Sigmoid colon (tissue), 7 donors: ENCODE measurements around the gene TRMT1. TPM values are rescaled to one million over a fixed set of nuclear protein-coding genes. Genes with fewer than 3 reads are reported as not detected.

ENCODE experiments used
- DNase-seq: peaks from one replicate; pipeline ENCODE4 v3.0.0-alpha.2; 2019
- H3K27ac ChIP-seq, 4 donors: fragments of 200-600 bp; sonication (generic); one replicate each; pipeline ENCODE4 v1.5.1; 2016 to 2019; ENCODE audit warnings: mild to moderate bottlenecking in 1 of 4
- H3K27me3 ChIP-seq, 3 donors: fragments of 200-600 bp; sonication (generic); one replicate each; pipeline ENCODE4 v1.5.1; 2019; ENCODE audit warnings: mild to moderate bottlenecking in 1 of 3
- H3K36me3 ChIP-seq, 4 donors: fragments of 200-600 bp; sonication (generic); one replicate each; pipeline ENCODE4 v1.5.1; 2016 to 2019
- H3K4me1 ChIP-seq, 4 donors: fragments of 200-600 bp; sonication (generic); one replicate each; pipeline ENCODE4 v1.5.1; 2017 to 2019
- H3K4me3 ChIP-seq, 4 donors: fragments of 200-600 bp; sonication (generic); one replicate each; pipeline ENCODE4 v1.5.1; 2017 to 2019; ENCODE audit warnings: mild to moderate bottlenecking in 2 of 4, moderate library complexity in 1 of 4
- H3K9me3 ChIP-seq, 4 donors: fragments of 200-600 bp in 3 of 4; sonication (generic) in 3 of 4; one replicate each; pipeline versions ENCODE4 v1.5.1 to v1.6.1; 2013 to 2019
- CTCF ChIP-seq, 4 experiments: fragments of 450-650 bp in 3 of 4; fragments of 200-600 bp in 1 of 4; IDR thresholded peaks; one replicate each; pipeline ENCODE4 v1.5.1; 2016 to 2019; ENCODE audit warnings: antibody characterized with exemption in 4 of 4, mild to moderate bottlenecking in 3 of 4, moderate library complexity in 2 of 4
- EP300 ChIP-seq, 4 donors: sonication (generic); formaldehyde crosslinking; IDR thresholded peaks; one replicate each; pipeline ENCODE4 v1.6.1; 2017; ENCODE audit warnings: antibody characterized with exemption in 4 of 4
- POLR2A ChIP-seq, 2 donors: fragments of 450-650 bp; IDR thresholded peaks; one replicate each; pipeline ENCODE4 v1.6.1; 2016; ENCODE audit warnings: antibody characterized with exemption in 2 of 2, mild to moderate bottlenecking in 2 of 2, moderate library complexity in 2 of 2
- POLR2AphosphoS5 ChIP-seq, 4 donors: sonication (generic); formaldehyde crosslinking; IDR thresholded peaks; one replicate each; pipeline ENCODE4 v1.6.1; 2017; ENCODE audit warnings: antibody characterized with exemption in 4 of 4
- WGBS, 2 donors: extraction: QIAGEN DNeasy Blood & Tissue Kit; methylation state at CpG; one replicate each; pipeline ENCODE4 v1.1.7; 2013; 5-methylcytosine and 5-hydroxymethylcytosine counted together
- intact Hi-C: fragments of 100-400 bp; cut with DNase I; formaldehyde crosslinking; loops from one replicate; pipeline ENCODE4 v1.15.1; 2023
- polyA plus RNA-seq, 3 donors: library from polyadenylated mRNA; stranded (reverse); fragments of 200-250 nt; gene quantifications; one replicate each; pipeline ENCODE4 v1.2.3, GENCODE V29; 2013
- total RNA-seq, 4 donors: library from RNA; depleted of rRNA; stranded (reverse); fragments of >200 nt; gene quantifications; one replicate each; pipeline ENCODE4 v1.1.0, GENCODE V29; 2016
- donor health status: healthy with polysubstance abuse.
- donor health status: Bipolar disorder and iron deficiency.
- donor health status: healthy.

Gene TRMT1
- total and polyA plus RNA-seq, 7 donors = 6.7 to 48.6 (median 19.3) TPM

GRCh38 chr19:13152356-13152973 lies 35.9 kb upstream of the TRMT1 start:
- H3K4me3 ChIP-seq = peak overlapping the region; percentile 64 to 96 (median 84)
- H3K27me3 ChIP-seq = no peaks in the 10 kb centered on the region
- H3K27ac ChIP-seq = peak overlapping the region; percentile 92 to 100 (median 100)
- no peaks in the 10 kb centered on the region for H3K9me3 ChIP-seq
- H3K4me1 ChIP-seq = peaks cover 6 to 39% (median 33%) of the 10 kb centered on the region in 4 donors
- 0 to 1% methylated on average over 25 of the region's 25 CpGs for WGBS, 2 donors
- TF ChIP-seq EP300 (IDR thresholded peaks at IDR 0.05) (no peak), POLR2AphosphoS5 (IDR thresholded peaks at IDR 0.05) (no peak), CTCF (IDR thresholded peaks at IDR 0.05) (no peak), POLR2A (IDR thresholded peaks at IDR 0.05) (no peak)
- DNase-seq = no peak
- intact Hi-C loops = loop anchor here (5.0 to 10.0 kb wide), 4 partner anchors 35 to 360 kb away; partner anchors contain the start of genes JUNB, LYL1, NACC1 and NFIX
- no peaks in the 10 kb centered on the region for H3K36me3 ChIP-seq

- intact Hi-C loops = loop anchor here (5.0 to 10.0 kb wide), 4 partner anchors 34 to 359 kb away; partner anchors contain the start of genes JUNB, LYL1, NACC1 and NFIX
- peak; percentile 99 to 100 (median 100) for TF ChIP-seq POLR2AphosphoS5 (IDR thresholded peaks at IDR 0.05)
- TF ChIP-seq POLR2A (IDR thresholded peaks at IDR 0.05) = peak; percentile 98 to 99
- TF ChIP-seq EP300 (IDR thresholded peaks at IDR 0.05) = peak in 3 of 4 donors; percentile 15 to 66 (median 65)
- peak in 1 of 4 experiments; percentile 15 for TF ChIP-seq CTCF (IDR thresholded peaks at IDR 0.05)
- peak overlapping the region; percentile 92 to 100 (median 100) for H3K27ac ChIP-seq
- H3K9me3 ChIP-seq = no peaks in the 10 kb centered on the region
- 0 to 1% methylated on average over 71 of the region's 71 CpGs for WGBS, 2 donors
- peak; percentile 99 for DNase-seq
- H3K4me3 ChIP-seq = peak overlapping the region; percentile 64 to 96 (median 92)
- no peaks in the 10 kb centered on the region for H3K27me3 ChIP-seq
- H3K36me3 ChIP-seq = no peaks in the 10 kb centered on the region
- peaks cover 6 to 39% (median 33%) of the 10 kb centered on the region in 4 donors for H3K4me1 ChIP-seq
These were observed 35.2 kb upstream of the TRMT1 start for GRCh38 chr19:13151605-13152355.

GRCh38 chr19:13150931-13151604 lies 34.5 kb upstream of the TRMT1 start:
- no peaks in the 10 kb centered on the region for H3K9me3 ChIP-seq
- WGBS, 2 donors = 0 to 1% methylated on average over 34 of the region's 34 CpGs
- intact Hi-C loops = loop anchor here (5.0 to 10.0 kb wide), 4 partner anchors 34 to 359 kb away; partner anchors contain the start of genes JUNB, LYL1, NACC1 and NFIX
- no peaks in the 10 kb centered on the region for H3K27me3 ChIP-seq
- H3K27ac ChIP-seq = peak overlapping the region; percentile 92 to 100 (median 100)
- H3K36me3 ChIP-seq = peaks cover 0 to 5% (median 0%) of the 10 kb centered on the region in 4 donors
- peaks cover 6 to 38% (median 29%) of the 10 kb centered on the region in 4 donors for H3K4me1 ChIP-seq
- no peak for TF ChIP-seq CTCF (IDR thresholded peaks at IDR 0.05)
- TF ChIP-seq POLR2AphosphoS5 (IDR thresholded peaks at IDR 0.05) = no peak
- TF ChIP-seq EP300 (IDR thresholded peaks at IDR 0.05) = no peak
- no peak for TF ChIP-seq POLR2A (IDR thresholded peaks at IDR 0.05)
- peak overlapping the region; percentile 64 to 96 (median 92) for H3K4me3 ChIP-seq
- DNase-seq = no peak

- Histone ChIP-seq H3K4me1 (peaks cover 6 to 30% (median 22%) of the 10 kb centered on the region in 4 donors), H3K36me3 (peaks cover 0 to 7% (median 2%) of the 10 kb centered on the region in 4 donors), H3K9me3 (no peaks in the 10 kb centered on the region), H3K4me3 (peak within 1 kb of the TSS; percentile 64 to 96 (median 92)), H3K27ac (peak within 1 kb of the TSS; percentile 92 to 100 (median 100)), H3K27me3 (no peaks in the 10 kb centered on the region)
- DNase-seq = peak; percentile 99
- 0 to 1% methylated on average over 51 of the region's 51 CpGs for WGBS, 2 donors
- intact Hi-C loops = loop anchor here (5.0 to 10.0 kb wide), 4 partner anchors 33 to 358 kb away; partner anchors contain the start of genes JUNB, LYL1, NACC1 and NFIX
- TF ChIP-seq POLR2AphosphoS5 (IDR thresholded peaks at IDR 0.05) (peak; percentile 95 to 97 (median 96)), EP300 (IDR thresholded peaks at IDR 0.05) (peak in 1 of 4 donors; percentile 52), CTCF (IDR thresholded peaks at IDR 0.05) (peak in 3 of 4 experiments; percentile 42 to 58 (median 43)), POLR2A (IDR thresholded peaks at IDR 0.05) (peak; percentile 84 to 92)
These were observed 33.8 kb upstream of the TRMT1 start, which contains the start of the genes IER2 and STX10 for GRCh38 chr19:13150187-13150930. TSS of gene IER2 (plus strand) at chr19:13150411. CDS start at chr19:13153187, 2,776 bp downstream. TSS of gene STX10 (minus strand) at chr19:13150375. CDS start at chr19:13150173, 202 bp downstream.
